ENCODE measurements around the gene CASP7.

CASP7 gene

GRCh38 chr10:113735913-113736312 lies 56.2 kb downstream of the CASP7 start:
- H3K4me3 ChIP-seq (ENCODE audit: low read depth, low read length) = no peak overlapping the region
- in situ Hi-C loops (cut with HindIII; ENCODE audit: low sequenced_read_pairs) = no loop called here
- no peak for TF ChIP-seq CTCF (IDR thresholded peaks at IDR 0.05; ENCODE audit: low read depth, low read length, missing control alignments)
- no peak for DNase-seq (ENCODE audit: low read depth)

GRCh38 chr10:113736576-113736975 lies 56.9 kb downstream of the CASP7 start:
- peak; percentile 42 for DNase-seq (ENCODE audit: low read depth)
- in situ Hi-C loops (cut with HindIII; ENCODE audit: low sequenced_read_pairs) = no loop called here
- no peak for TF ChIP-seq CTCF (IDR thresholded peaks at IDR 0.05; ENCODE audit: low read depth, low read length, missing control alignments)
- H3K4me3 ChIP-seq (ENCODE audit: low read depth, low read length) = no peak overlapping the region

GRCh38 chr10:113739031-113739430 lies 59.3 kb downstream of the CASP7 start:
- no peak for DNase-seq (ENCODE audit: low read depth)
- no peak overlapping the region for H3K4me3 ChIP-seq (ENCODE audit: low read depth, low read length)
- TF ChIP-seq CTCF (IDR thresholded peaks at IDR 0.05; ENCODE audit: low read depth, low read length, missing control alignments) = no peak
- in situ Hi-C loops (cut with HindIII; ENCODE audit: low sequenced_read_pairs) = no loop called here

GRCh38 chr10:113739577-113739976 lies 59.9 kb downstream of the CASP7 start:
- H3K4me3 ChIP-seq (ENCODE audit: low read depth, low read length) = no peak overlapping the region
- TF ChIP-seq CTCF (IDR thresholded peaks at IDR 0.05; ENCODE audit: low read depth, low read length, missing control alignments) = no peak
- in situ Hi-C loops (cut with HindIII; ENCODE audit: low sequenced_read_pairs) = no loop called here

GRCh38 chr10:113740850-113741249 lies 61.1 kb downstream of the CASP7 start:
- DNase-seq (ENCODE audit: low read depth) = no peak
- no peak for TF ChIP-seq CTCF (IDR thresholded peaks at IDR 0.05; ENCODE audit: low read depth, low read length, missing control alignments)
- in situ Hi-C loops (cut with HindIII; ENCODE audit: low sequenced_read_pairs) = no loop called here
- H3K4me3 ChIP-seq (ENCODE audit: low read depth, low read length) = no peak overlapping the region

More at GRCh38 chr10:113739577-113739976, 59.9 kb downstream of the CASP7 start:
- no peak for DNase-seq (ENCODE audit: low read depth)

GRCh38 chr10:113742466-113742865 lies 62.8 kb downstream of the CASP7 start:
- H3K4me3 ChIP-seq (ENCODE audit: low read depth, low read length) = no peak overlapping the region
- in situ Hi-C loops (cut with HindIII; ENCODE audit: low sequenced_read_pairs) = no loop called here
- TF ChIP-seq CTCF (IDR thresholded peaks at IDR 0.05; ENCODE audit: low read depth, low read length, missing control alignments) = no peak
- DNase-seq (ENCODE audit: low read depth) = no peak

- TF ChIP-seq CTCF (IDR thresholded peaks at IDR 0.05; ENCODE audit: low read depth, low read length, missing control alignments) = no peak
- no peak for DNase-seq (ENCODE audit: low read depth)
- in situ Hi-C loops (cut with HindIII; ENCODE audit: low sequenced_read_pairs) = no loop called here
- no peak overlapping the region for H3K4me3 ChIP-seq (ENCODE audit: low read depth, low read length)
Observed at GRCh38 chr10:113743594-113743993, 63.9 kb downstream of the CASP7 start.

Data from astrocyte of the cerebellum (primary cell).